IPS-NIHi11 (cell line): Measurements from ENCODE around the gene SHISA7.

Source experiments
- DNase-seq: peaks from one replicate; pipeline ENCODE4 v3.0.0; 2012; ENCODE audit warnings: mixed read lengths, low spot score

SHISA7 gene

DNA sequence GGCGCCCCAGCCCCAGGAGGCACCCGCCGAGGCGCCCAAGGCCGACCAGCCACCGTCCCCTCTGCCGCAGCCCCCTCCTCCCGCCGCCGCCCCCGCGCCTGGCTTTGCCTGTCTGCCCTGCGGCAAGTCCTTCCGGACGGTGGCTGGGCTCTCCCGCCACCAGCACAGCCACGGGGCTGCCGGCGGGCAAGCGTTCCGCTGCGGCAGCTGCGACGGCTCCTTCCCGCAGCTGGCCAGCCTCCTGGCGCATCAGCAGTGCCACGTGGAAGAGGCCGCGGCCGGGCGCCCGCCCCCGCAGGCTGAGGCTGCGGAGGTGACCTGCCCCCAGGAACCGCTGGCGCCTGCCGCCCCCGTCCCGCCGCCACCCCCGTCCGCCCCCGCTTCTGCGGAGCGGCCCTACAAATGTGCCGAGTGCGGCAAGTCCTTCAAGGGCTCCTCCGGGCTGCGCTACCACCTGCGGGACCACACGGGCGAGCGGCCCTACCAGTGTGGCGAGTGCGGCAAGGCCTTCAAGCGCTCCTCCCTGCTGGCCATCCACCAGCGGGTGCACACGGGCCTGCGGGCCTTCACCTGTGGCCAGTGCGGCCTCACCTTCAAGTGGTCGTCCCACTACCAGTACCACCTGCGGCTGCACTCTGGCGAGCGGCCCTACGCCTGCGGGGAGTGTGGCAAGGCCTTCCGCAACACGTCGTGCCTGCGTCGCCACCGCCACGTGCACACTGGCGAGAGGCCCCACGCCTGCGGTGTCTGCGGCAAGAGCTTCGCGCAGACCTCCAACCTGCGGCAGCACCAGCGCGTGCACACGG, 39.3 kb upstream of the SHISA7 start:
- no peak for DNase-seq

DNA sequence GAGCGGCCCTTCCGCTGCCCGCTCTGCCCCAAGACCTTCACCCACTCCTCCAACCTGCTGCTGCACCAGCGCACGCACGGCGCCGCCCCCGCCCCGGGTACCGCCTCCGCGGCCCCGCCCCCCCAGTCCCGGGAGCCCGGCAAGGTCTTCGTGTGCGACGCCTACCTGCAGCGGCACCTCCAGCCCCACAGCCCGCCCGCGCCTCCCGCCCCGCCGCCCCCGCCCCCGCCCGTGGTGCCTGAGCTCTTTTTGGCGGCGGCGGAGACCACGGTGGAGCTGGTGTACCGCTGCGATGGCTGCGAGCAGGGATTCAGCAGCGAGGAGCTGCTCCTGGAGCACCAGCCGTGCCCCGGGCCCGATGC, 38.7 kb upstream of the SHISA7 start:
- DNase-seq: no peak

DNA sequence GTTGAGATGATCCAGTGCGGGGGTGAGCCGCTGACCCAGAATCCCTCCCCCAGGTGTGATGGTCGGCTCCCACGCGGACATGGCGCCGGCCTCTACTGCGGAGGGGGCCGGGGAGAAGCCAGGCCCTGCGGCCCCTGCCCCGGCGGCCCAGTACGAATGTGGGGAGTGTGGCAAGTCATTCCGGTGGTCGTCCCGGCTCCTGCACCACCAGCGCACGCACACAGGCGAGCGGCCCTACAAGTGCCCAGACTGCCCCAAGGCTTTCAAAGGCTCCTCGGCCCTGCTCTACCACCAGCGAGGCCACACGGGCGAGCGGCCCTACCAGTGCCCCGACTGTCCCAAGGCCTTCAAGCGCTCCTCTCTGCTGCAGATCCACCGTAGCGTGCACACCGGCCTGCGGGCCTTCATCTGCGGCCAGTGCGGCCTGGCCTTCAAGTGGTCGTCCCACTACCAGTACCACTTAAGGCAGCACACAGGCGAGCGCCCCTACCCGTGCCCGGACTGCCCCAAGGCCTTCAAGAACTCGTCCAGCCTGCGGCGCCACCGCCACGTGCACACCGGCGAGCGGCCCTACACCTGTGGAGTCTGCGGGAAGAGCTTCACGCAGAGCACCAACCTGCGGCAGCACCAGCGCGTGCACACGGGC, 38.2 kb upstream of the SHISA7 start:
- no peak for DNase-seq

DNA sequence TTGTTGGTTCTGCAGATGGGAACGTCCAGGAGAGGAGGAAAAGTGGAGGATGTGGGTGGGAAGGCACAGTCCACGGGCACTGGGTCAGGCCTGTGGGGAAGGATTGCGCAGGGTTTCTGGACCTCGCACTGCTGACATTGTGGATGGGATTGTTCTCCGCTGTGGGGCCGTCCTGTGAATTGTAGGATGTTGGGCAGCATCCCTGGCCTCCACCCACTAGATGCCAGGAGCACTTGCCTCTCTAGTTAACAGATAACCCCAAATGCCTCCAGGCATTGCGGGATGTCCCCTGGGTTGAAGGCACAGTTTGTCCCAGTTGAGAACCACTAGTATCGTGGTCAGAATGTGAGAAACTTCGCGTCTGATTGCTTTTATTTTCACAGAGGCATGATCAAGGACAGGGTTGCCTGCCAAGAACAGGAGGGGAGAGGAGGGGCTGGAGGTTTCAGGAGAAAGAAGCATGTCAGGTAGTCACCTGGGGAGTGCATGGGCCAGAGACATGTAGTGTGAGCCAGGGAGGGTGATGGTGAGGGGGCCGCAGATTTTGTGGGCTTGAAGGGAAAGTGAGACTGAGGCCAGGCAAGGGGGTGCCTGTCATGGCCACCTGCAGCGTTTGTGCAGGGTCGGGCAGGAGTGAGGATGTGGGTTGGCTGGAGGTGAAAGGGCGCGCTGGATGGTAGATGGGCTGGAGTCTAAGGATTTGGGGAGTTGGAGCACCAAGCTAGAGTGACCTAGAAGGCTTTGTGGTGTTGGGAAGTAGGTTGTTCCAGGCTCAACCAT, 36.5 kb upstream of the SHISA7 start:
- no peak for DNase-seq

DNA sequence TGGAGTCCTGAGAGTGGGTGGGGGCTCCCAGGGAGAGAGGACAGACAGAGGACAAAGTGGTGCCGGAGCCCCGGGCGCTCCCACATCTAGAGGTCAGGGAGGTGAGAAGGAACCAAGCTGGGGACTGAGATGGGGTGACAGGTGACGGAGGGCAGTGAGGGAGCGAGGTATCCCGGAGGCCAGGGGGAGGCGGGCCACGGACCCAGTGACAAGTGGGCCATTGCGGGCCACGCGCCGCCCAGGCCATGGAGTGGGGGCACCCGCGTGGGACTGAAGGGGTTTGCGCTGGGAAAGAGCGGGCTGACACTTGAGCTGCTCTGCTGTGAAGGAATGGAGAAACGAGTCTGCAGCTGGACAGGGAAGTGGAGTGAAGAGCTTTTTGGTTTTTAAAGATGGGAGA, 35.9 kb upstream of the SHISA7 start:
- no peak for DNase-seq

DNA sequence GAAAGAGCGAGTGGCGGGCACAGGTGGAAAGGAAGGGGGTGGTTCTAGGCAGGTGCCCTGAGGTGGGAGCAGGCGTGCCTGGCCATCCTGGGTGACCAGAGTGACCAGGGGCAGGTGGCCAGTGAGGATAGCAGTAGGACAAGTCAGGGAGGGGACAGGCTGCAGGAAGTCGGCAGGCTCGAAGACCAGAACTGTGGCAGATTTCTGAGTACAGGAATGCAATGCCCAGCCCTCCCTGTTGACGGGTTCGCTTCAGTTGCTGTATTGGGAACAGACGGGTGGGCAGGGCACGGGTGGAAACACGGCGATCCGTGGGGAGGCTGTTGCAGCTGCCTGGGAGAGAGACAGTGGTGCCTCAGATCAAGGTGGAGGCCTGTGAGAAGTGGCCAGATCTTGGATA, 35.3 kb upstream of the SHISA7 start:
- no peak for DNase-seq

DNA sequence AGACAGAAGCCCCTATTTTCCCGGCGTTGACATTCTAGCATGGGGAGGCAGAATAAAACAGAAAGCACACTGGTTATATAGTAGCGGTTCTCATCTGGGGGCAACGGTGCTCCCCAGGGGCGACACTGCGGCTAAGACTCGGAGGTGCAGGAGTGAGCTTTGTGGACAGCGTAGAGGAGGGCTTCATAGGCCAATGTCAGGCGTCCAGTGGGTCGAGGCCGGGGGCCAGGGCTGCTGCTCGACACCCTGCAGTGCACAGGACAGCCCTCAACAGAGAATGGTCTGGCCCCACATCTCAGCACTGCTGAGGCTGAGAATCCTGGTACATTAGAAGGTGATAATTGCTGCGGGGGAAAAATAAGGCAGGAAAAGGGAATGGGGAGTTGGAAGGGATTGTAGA, 34.8 kb upstream of the SHISA7 start:
- DNase-seq: no peak

DNA sequence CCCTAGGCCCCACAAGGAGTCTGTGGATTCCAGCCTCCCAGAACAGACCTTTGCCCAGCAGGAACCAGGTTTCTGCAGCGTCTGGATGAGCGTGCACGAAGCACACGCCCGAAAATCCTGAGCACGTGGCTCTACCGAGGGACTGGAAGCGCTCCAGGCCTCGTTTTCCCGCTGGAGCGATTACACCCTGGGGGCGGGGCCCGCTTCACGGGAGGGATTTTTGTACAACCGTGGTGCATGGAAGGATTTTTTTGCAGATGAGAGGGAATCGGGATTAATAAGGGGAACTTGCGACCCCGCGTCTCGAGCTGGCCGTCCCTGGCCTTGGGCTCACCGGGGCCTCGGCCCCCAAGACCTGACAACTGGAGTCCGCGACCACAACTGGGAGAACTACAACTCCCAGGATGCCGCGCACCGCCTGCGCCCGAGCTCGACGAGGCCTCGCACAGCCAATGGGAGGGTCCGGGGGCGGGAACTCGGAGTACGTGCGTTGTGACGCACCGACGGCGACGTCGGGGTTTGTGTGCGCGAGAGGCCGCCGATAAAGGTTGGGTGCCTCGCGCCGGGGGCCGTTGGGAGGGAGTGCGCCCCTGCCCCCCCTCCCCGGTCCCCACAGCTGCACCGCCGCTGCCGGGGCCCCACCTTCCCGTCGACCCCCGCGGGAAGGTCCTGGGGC, 33.1 kb upstream of the SHISA7 start, which contains the start of gene ZNF628:
Gene ZNF628 (plus strand): TSS at position 518 of the 676 bp plus-strand sequence. CDS start 3,294 bp downstream, outside the sequence.
- peak; percentile 97 for DNase-seq

DNA sequence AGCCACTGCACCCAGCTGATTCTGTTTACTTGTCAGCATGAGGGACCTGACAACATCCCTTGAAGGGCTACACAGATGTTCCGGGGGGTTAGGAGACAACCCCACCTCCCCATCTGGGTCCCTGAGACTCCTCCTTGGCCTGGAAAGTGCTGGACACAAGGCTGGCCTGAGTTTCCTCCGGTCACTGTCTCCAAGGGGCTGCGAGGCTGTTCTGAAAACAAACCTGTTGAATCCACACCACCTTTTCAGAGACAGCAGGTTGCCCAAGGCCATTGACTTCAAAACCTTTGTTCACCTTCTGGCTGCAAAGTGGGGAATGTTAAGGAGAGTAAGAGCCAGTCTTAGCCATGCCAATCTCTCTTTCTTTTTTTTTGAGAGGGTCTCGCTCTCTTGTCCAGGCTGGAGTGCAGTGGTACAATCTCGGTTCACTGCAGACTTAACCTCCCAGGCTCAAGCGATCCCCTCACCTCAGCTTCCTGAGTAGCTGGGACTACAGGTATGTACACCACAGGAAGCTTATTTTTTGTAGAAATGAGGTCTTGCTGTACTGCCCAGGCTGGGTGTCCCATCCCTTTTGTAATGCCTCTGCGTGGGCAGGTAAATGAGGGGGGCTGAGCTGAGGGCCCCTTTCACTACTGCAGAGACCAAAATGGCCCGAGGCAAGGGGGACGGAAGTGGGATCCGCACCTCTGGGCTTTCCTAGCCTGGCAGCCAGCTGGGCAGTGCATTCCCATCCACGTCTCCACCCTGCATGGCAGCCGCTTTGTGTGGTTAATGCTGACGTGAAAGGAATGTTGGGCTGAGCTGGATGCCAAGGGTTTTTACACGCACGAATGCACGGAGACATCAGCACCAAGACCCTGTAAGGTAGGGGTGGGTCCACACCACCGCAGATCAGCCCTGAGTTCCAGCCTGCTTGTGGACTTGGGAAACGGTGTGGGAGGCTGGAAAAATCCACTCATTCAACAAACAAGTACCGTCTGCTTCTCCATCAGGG, 31.5 kb upstream of the SHISA7 start:
- DNase-seq: no peak

DNA sequence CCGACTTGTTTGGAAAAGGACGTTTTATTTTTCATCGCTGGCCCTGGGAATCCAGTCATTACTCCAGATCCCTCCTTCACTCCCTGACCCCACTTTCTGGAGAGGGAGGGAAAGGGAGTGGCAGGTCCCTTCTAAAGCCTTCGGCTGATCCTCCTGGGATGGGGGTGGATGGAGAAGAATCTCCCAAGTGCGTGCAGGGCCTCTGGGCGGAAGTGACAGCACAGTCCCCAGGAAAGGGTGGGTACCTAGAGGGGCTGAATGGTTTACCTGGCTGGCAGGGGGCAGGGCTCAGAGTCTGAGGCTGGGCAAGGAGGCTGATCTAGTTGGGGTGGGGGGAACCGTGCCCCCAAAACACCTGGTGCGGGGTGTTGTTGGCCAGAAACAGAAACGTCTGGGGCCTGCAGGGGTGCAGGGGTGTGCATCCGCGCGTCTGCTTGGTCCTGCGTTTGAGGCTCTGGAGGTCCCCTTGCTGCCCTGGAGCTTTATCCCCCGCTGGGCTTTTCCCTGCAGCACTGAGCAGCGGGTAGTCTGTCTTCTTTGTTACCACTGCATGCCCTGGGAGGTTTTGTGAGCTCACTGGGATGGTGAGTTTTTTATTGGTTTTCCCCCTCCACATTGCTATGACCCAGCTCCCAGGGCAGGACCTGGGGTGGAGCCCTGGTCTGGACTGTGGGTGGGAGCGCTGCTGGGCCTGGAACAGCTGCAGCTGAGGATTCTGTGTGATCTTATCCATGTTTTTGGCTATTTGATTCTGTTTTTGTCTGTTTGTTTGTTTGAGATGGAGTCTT, 30.3 kb upstream of the SHISA7 start:
- no peak for DNase-seq

DNA sequence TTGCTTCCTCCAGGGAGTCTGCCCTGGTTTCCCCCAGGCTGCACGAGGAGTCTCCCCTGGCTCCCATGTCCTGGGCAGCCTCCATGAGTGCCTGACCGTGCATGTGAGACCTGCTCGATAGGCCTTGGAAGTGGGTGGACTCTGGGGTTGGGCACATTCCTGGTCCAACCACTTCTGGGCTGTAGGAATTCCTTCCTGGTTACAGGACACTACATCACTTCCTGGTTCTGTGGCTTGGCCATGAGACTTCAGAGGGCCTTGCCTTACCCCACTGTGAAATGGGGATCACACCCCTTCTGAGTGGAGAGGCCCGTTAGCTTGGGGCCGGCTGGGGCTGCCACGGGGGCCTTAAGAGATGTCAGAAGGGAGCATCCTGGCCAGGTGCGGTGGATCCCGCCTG, 29.4 kb upstream of the SHISA7 start:
- no peak for DNase-seq

DNA sequence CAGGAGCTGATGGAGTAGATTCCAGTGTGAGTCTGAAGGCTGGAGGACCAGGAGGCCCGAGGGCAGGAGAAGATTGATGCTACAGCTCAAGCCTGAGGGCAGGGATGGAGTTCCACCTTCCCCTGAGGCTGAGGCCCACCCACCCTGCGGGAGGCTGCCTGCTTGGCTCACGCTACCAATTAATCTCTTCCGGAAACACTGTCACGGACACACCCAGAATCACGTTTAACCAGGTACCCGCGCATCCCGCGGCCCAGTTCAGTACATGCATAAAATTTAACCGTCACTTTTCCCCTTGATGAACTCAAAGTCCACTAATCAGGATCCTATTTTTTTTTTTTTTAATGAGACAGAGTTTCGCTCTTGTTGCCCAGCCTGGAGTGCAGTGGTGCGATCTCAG, 28.2 kb upstream of the SHISA7 start:
- DNase-seq: no peak

DNA sequence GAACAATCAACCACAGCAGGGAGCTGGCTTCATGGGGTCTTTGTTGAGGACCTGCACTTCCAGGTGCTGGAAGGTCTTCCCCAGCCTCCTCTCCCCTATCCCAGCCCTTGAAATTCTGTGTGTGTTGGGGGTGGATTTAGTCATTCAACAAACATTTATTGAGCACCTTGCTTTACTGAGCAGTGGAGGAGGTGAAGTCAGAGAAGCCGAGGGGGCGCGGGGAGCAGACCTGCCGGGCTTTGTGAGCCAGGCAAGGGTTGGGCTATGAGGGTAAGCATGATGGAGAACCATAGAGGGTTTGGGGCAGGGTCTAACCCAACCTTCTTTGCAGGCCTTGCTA, 24.9 kb upstream of the SHISA7 start:
- DNase-seq: no peak

DNA sequence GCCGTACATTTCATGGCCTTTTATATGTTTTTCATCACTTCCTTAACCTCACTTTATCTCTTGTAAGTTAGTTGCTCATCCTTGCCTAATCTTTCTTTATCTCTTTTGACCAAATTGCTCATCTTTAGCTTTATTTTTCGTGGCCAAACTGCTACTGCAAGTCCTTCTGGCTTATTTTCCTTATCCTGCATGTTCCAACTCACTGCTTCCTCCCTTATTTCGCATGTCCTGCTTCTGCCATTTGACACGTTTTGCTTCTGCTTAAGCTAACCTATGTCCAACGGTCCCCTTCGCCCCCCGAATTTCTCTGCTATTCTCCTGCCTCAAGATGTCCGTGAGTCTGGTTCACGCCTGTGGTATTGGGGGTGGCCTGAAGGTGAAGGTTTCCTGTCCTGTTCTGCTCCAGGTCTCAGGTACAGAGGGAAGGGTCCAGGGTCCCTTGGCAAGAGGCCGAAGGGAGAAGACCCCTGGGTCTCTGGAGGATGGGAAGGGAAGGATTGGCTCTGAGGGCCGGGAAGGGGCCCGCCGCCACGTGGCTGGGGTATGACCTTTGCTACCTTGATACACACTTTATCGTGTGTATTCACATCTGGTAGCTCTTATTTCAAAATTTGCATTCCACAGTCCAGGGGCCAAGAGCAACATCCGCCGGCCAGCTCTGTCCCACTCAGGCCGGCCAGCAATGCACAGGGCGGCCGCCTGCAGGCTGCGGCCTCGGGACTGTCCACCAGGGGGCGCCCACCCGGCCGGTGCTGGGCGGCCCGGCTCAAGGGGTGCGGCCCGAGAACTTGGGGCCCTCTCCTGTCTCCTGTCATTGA, 24.3 kb upstream of the SHISA7 start:
- peak; percentile 84 for DNase-seq

DNA sequence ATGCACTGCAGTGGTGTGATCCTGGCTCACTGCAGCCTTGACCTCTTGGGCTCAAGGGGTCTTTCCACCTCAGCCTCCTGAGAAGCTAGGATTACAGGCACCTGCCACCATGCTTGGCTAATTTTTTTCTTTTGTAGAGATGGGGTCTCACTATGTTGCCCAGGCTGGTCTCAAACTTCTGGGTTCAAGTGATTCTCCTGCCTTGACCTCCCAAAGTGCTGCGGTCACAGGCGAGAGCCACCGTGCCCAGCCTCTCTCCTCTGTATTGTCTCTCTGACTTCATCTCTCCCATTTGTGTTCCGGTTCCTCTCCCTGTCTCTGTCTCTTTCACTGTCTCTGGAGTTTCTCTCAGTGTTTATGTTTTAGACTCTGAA, 23.1 kb upstream of the SHISA7 start:
- no peak for DNase-seq

DNA sequence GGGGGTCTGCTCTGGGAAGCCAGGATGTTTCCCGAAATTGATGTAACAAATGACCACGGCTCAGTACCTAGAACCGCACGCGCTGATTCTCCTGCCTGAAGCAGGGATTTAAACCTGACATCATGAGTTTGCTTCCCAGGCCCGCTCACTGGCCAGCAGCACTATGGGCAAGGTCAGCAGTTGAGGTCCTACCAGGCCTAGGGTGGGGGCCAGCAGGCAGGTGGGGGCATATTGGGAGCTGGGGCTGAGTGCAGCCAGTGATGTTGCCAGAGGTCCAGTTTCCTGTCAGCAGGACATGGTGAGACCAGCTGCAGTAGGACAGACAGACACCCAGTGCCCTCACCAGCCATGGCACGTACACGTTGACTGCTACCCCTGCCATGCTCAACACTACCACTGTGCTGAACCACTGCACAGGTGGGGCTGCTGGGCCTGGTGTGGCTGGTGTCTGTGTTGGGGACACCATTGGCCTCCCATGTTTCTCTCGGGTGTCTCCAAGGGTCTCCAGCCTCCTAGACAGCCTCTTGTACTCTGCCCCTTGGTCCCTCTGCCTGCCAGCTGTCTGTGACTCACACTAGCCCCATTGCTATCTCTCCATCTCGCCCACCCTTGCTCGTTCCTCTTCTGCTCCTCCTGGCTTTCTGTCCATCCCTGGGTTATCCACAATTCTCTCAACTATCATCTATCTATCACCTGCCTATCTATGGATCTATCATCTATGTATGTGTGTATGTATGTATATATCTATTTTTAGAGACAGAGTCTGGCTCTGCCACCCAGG, 22.6 kb upstream of the SHISA7 start:
- no peak for DNase-seq

DNA sequence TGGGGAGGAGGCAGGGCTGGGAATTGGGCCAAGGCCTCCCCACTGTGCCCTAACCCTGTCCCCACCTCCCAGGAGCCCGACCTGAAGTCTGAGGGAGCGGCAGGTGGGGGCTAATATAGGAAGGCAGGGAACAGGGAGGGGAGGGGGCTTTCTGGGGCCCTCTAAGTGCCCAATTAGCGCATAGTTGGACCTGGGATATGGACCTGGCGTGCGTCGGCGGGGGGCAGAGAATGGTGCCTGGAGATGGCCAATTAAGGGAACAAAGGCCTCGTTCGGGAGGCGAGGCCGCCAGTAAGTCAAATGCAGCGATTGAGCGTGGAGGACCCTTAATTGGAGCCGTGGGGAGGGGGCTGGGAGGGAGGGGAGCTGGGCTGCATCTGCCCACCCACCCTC, 21.6 kb upstream of the SHISA7 start, which contains the start of gene C19orf85:
Gene C19orf85 (minus strand): TSS at position 90 of the 393 bp plus-strand sequence. CDS start 197 bp downstream, outside the sequence.
- no peak for DNase-seq

DNA sequence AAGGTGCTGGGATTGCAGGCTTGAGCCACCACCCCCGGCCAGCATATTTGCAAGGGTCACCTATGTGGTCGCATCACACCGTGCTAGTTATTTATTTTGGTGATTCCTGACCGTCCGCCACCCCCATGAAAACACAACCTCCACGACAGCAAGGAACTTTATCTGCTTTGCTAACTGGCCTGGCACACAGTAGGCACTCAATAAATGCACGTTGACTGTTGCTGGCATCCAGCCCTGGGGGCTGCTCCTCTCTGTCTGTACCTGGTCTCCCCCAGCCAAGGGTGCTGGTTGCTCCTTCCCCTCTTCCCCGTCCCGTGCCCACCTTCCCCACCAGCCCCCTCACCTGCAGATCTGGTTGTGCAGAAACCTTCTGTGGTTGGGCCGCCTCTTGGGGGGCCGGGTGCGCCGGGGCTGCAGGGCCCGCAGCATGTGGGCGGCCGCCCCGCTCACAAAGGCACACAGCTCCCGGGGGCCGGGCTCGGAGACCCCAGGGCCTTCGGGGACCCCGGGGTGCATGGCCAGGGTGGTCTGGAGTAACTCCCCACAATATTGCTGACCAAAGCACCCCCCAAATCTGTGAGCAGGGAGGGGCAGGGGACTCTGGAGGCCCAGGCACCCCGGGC, 21.1 kb upstream of the SHISA7 start:
- DNase-seq: no peak
